ENCODE results near the gene MAPKAPK3. TPM values are rescaled to one million over a fixed set of nuclear protein-coding genes. Genes with fewer than 3 reads are reported as not detected.

MAPKAPK3 gene
- total RNA-seq, 1 donor from 2014 or later = 35.9 TPM

DNA sequence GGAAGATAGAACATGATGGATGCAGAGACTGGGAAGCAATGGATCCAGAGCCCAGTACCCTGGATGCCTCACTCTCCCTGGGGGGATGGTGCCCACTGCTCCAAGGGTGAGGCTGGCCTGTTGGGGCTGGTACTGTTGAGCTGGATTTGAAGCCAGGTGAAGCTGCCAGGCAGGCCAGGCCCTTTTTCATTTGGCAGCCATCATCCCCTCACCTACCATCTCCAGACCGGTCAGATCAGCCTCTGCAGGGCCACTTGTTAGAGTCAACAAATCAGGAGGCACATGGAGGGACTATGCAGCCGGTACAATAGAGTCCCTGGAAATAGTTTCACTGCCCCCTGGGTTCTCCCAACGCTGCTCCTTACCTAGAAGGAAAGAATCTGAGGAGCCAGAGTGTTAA lies 5.9 kb downstream of the MAPKAPK3 start:
- Mint-ChIP-seq H3K9me3 (no peaks in the 10 kb centered on the region), H3K4me1 (peaks cover 25% of the 10 kb centered on the region), H3K27me3 (ENCODE audit: low read depth) (no peaks in the 10 kb centered on the region), H3K36me3 (peaks cover 8% of the 10 kb centered on the region), H3K27ac (no peak overlapping the region), H3K4me3 (no peak overlapping the region)
- TF ChIP-seq CTCF (IDR thresholded peaks at IDR 0.05; ENCODE audit: unreplicated experiment) = no peak
- no peak for DNase-seq (ENCODE audit: low spot score in 2 of 2, unreplicated experiment in 2 of 2)

DNA sequence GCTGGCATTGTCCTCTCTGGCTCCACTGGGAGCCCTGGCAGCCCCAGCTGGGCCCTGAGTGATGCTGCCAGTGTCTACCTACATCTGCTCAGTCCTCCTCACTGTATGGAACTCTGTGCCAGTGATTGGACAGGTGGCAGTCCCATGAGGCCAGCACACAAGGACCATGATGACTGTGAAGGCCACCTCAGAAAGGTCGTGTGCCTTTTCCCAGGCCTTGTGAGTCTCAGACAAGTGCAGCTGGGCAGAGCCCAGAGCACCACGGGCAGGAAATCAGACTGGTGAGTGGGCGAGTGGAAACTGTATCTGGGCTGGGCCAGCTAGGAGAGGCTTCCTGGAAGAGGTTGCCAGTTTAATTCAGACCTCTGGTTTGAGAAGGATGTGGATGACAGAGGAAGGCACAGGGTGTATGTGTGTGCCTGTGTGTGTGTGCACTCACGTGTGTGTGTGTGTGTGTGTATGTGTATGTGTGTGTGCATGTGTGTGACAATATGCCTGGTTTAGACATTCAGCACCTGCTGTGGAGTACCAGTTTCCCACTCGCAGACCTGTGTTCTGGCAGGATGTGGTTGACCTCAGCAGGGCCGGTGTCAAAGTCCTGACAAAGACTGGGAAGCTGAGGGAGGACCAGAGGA lies 7.0 kb downstream of the MAPKAPK3 start:
- H3K36me3 Mint-ChIP-seq = peaks cover 8% of the 10 kb centered on the region
- H3K27me3 Mint-ChIP-seq (ENCODE audit: low read depth) = no peaks in the 10 kb centered on the region
- no peak overlapping the region for H3K27ac Mint-ChIP-seq

GRCh38 chr3:50624634-50625033 lies 7.7 kb downstream of the MAPKAPK3 start:
- H3K27me3 Mint-ChIP-seq (ENCODE audit: low read depth) = no peaks in the 10 kb centered on the region
- peak overlapping the region; percentile 81 for H3K27ac Mint-ChIP-seq

More for the DNA sequence above, 7.0 kb downstream of the MAPKAPK3 start:
- H3K9me3 Mint-ChIP-seq = no peaks in the 10 kb centered on the region
- H3K4me1 Mint-ChIP-seq = peaks cover 19% of the 10 kb centered on the region
- DNase-seq (ENCODE audit: low spot score in 2 of 2, unreplicated experiment in 2 of 2) = no peak
- H3K4me3 Mint-ChIP-seq = no peak overlapping the region
- TF ChIP-seq CTCF (IDR thresholded peaks at IDR 0.05; ENCODE audit: unreplicated experiment) = no peak

DNA sequence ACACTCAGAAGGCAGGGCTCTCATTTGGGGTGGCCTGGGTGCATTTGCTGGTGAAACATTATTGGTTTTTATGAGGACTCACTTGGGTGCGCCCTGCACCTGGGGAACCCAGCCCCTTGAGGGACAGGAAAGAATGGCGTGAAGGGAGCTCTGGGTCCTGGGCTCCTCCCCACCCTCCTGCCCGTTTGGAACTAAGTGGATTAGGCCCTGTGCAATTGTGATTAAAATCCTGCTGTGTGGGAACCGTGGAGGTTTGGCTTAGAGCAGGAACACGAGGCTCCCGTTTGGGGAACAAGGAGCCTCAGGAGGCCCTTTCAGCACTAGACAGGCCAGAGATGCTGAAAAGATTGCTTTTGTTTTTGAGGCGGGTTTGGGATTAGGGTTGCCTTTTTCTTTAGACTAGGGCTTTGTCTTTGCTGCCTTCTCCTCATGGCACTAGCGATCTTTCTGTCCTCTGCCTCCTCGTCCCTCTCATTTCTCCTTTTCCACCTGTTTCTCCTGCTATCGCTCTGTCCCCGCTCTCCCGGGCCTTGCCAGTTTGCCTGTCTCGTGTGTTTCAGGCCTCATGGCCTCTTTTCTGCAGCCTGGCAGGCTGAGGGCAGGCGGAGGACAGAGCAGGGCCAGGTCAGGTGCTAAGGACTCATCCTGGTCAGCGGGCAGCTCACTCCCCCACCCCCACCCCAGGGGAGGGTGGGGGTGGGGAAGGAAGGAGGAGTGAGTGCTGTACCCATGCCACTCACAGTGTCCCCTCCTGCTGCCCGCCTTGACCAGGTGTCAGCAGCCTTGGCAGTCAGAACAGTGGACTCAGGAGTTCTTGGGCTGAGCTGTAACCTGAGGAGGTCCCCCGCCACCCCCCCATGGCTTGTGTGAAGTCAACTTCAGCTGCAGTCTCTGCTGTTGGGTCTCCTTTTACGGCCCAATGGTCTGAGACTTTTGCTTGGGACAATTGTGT lies 8.6 kb downstream of the MAPKAPK3 start:
- Mint-ChIP-seq H3K4me3 (no peak overlapping the region), H3K27ac (peak overlapping the region; percentile 81)

More at GRCh38 chr3:50624634-50625033, 7.7 kb downstream of the MAPKAPK3 start:
- Mint-ChIP-seq H3K9me3 (no peaks in the 10 kb centered on the region), H3K4me1 (peaks cover 17% of the 10 kb centered on the region), H3K4me3 (no peak overlapping the region), H3K36me3 (peaks cover 8% of the 10 kb centered on the region)
- DNase-seq (ENCODE audit: low spot score in 2 of 2, unreplicated experiment in 2 of 2) = no peak
- no peak for TF ChIP-seq CTCF (IDR thresholded peaks at IDR 0.05; ENCODE audit: unreplicated experiment)

DNA sequence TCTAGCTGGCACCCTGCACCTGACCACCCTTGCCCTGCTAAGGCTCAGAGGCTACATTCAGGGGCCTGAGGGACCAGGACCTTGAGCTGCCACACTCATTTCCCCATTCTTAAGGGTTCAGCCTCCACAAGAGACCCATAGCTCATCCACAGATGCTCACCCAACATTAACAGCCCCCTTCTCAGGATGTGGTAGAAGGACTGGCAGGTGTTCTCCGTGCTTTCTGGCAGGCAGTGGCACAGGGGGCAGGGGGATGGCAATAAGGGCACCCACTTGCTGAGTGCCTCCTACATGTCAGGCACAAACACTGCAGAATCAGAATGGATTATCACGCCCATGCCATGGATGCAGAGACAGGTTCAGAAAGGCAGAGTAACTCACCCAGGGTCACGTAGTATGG lies 9.4 kb downstream of the MAPKAPK3 start:
- H3K36me3 Mint-ChIP-seq = peaks cover 3% of the 10 kb centered on the region
- no peak for TF ChIP-seq CTCF (IDR thresholded peaks at IDR 0.05; ENCODE audit: unreplicated experiment)
- H3K4me1 Mint-ChIP-seq = peaks cover 30% of the 10 kb centered on the region
- no peak overlapping the region for H3K4me3 Mint-ChIP-seq
- H3K27me3 Mint-ChIP-seq (ENCODE audit: low read depth) = no peaks in the 10 kb centered on the region
- no peak overlapping the region for H3K27ac Mint-ChIP-seq
- no peak for DNase-seq (ENCODE audit: low spot score in 2 of 2, unreplicated experiment in 2 of 2)
- H3K9me3 Mint-ChIP-seq = no peaks in the 10 kb centered on the region

More for the DNA sequence above, 8.6 kb downstream of the MAPKAPK3 start:
- TF ChIP-seq CTCF (IDR thresholded peaks at IDR 0.05; ENCODE audit: unreplicated experiment) = no peak
- Mint-ChIP-seq H3K27me3 (ENCODE audit: low read depth) (no peaks in the 10 kb centered on the region), H3K36me3 (peaks cover 7% of the 10 kb centered on the region), H3K9me3 (no peaks in the 10 kb centered on the region), H3K4me1 (peaks cover 21% of the 10 kb centered on the region)
- no peak for DNase-seq (ENCODE audit: low spot score in 2 of 2, unreplicated experiment in 2 of 2)

Data from mesothelial cell of epicardium (in vitro differentiated cells).